ENCODE measurements around the gene UTS2R. TPM values are rescaled to one million over a fixed set of nuclear protein-coding genes. Genes with fewer than 3 reads are reported as not detected.
"Not testable (repeated sequence)": the region's sequence is repeated elsewhere in the genome, so short reads cannot be mapped to it uniquely, and the experiment has no call there.

Gene UTS2R
- polyA plus RNA-seq, 1 experiment = not detected

GRCh38 chr17:82408288-82408937, 36.8 kb downstream of the UTS2R start:
- Histone ChIP-seq H3K9me3 (ENCODE audit: control insufficient read depth, insufficient read depth, low read length) (no peaks in the 10 kb centered on the region; the same call in 1 of the 2 replicates), H3K27me3 (ENCODE audit: control insufficient read depth, insufficient read depth, low read length) (no peaks in the 10 kb centered on the region), H3K27ac (ENCODE audit: low read depth, low read length) (no peak overlapping the region), H3K4me3 (ENCODE audit: low read depth, low read length) (no peak overlapping the region)
- POLR2A ChIA-PET = no interaction called here
- no peak for DNase-seq (ENCODE audit: low read depth, low spot score)
- CTCF ChIA-PET = no interaction called here
- no peak for TF ChIP-seq CTCF (IDR thresholded peaks at IDR 0.05; ENCODE audit: low read depth, low read length)

GRCh38 chr17:82408938-82409318, 37.4 kb downstream of the UTS2R start:
- Histone ChIP-seq H3K27ac (ENCODE audit: low read depth, low read length) (no peak overlapping the region), H3K9me3 (ENCODE audit: control insufficient read depth, insufficient read depth, low read length) (no peaks in the 10 kb centered on the region; the same call in 1 of the 2 replicates), H3K27me3 (ENCODE audit: control insufficient read depth, insufficient read depth, low read length) (no peaks in the 10 kb centered on the region), H3K4me3 (ENCODE audit: low read depth, low read length) (no peak overlapping the region)
- DNase-seq (ENCODE audit: low read depth, low spot score) = no peak
- ChIA-PET CTCF (no interaction called here), POLR2A (no interaction called here)
- TF ChIP-seq CTCF (IDR thresholded peaks at IDR 0.05; ENCODE audit: low read depth, low read length) = no peak

GRCh38 chr17:82410014-82410716, 38.6 kb downstream of the UTS2R start:
- POLR2A ChIA-PET = no interaction called here
- Histone ChIP-seq H3K9me3 (ENCODE audit: control insufficient read depth, insufficient read depth, low read length) (no peaks in the 10 kb centered on the region; the same call in 1 of the 2 replicates), H3K27me3 (ENCODE audit: control insufficient read depth, insufficient read depth, low read length) (no peaks in the 10 kb centered on the region), H3K27ac (ENCODE audit: low read depth, low read length) (no peak overlapping the region), H3K4me3 (ENCODE audit: low read depth, low read length) (no peak overlapping the region)
- no peak for TF ChIP-seq CTCF (IDR thresholded peaks at IDR 0.05; ENCODE audit: low read depth, low read length)
- CTCF ChIA-PET = interaction anchor here (1.0 kb wide), 1 partner anchor 15 kb away, joined by 3 read pairs; no protein-coding TSS in a partner anchor
- no peak for DNase-seq (ENCODE audit: low read depth, low spot score)

GRCh38 chr17:82411396-82412053, 40.0 kb downstream of the UTS2R start:
- H3K27ac ChIP-seq (ENCODE audit: low read depth, low read length) = no peak overlapping the region
- no peak for TF ChIP-seq CTCF (IDR thresholded peaks at IDR 0.05; ENCODE audit: low read depth, low read length)
- CTCF ChIA-PET = interaction anchor here (1.0 kb wide), 1 partner anchor 13 kb away, joined by 3 read pairs; no protein-coding TSS in a partner anchor

GRCh38 chr17:82412081-82412480, 40.5 kb downstream of the UTS2R start:
- not testable (repeated sequence) for DNase-seq (ENCODE audit: low read depth, low spot score)

More at GRCh38 chr17:82411396-82412053, 40.0 kb downstream of the UTS2R start:
- H3K4me3 ChIP-seq (ENCODE audit: low read depth, low read length) = no peak overlapping the region
- no peaks in the 10 kb centered on the region for H3K27me3 ChIP-seq (ENCODE audit: control insufficient read depth, insufficient read depth, low read length)
- H3K9me3 ChIP-seq (ENCODE audit: control insufficient read depth, insufficient read depth, low read length) = no peaks in the 10 kb centered on the region; the same call in 1 of the 2 replicates
- DNase-seq (ENCODE audit: low read depth, low spot score) = no peak
- POLR2A ChIA-PET = no interaction called here

More at GRCh38 chr17:82412081-82412480, 40.5 kb downstream of the UTS2R start:
- H3K4me3 ChIP-seq (ENCODE audit: low read depth, low read length); H3K27me3 ChIP-seq (ENCODE audit: control insufficient read depth, insufficient read depth, low read length); H3K27ac ChIP-seq (ENCODE audit: low read depth, low read length); H3K9me3 ChIP-seq (ENCODE audit: control insufficient read depth, insufficient read depth, low read length); POLR2A ChIA-PET; CTCF ChIA-PET: not testable (repeated sequence)
